Stimulated activated CD4-positive, alpha-beta T cell treated with anti-CD3 and anti-CD28 coated beads, Interleukin-2, amount 100 ng/mL, for 4 hours (primary cell): Measurements from ENCODE around the gene BMP2K.

Experiments used
- DNase-seq: peaks from one replicate; pipeline ENCODE4 v3.0.0-alpha.2; 2020; ENCODE audit warnings: low read depth

The BMP2K gene

GRCh38 chr4:78776079-78776728 is at the start of gene BMP2K:
TSS of gene BMP2K (plus strand) at chr4:78776350. CDS start at chr4:78776544, 194 bp downstream.
- peak; percentile 67 for DNase-seq

GRCh38 chr4:78726546-78726945 is 49.6 kb upstream of the BMP2K start:
- DNase-seq, result no peak

GRCh38 chr4:78732332-78733104 is 43.6 kb upstream of the BMP2K start:
- no peak for DNase-seq

- DNase-seq, result no peak
Measured at GRCh38 chr4:78734441-78735162, 41.5 kb upstream of the BMP2K start.

- DNase-seq, result no peak
Measured at GRCh38 chr4:78735697-78736096, 40.5 kb upstream of the BMP2K start.

- no peak for DNase-seq
Measured at GRCh38 chr4:78737035-78737434, 39.1 kb upstream of the BMP2K start.

GRCh38 chr4:78737973-78738372 is 38.2 kb upstream of the BMP2K start:
- DNase-seq, result no peak

GRCh38 chr4:78742300-78742699 is 33.9 kb upstream of the BMP2K start:
- DNase-seq, result no peak

- no peak for DNase-seq
Measured at GRCh38 chr4:78747475-78747922, 28.7 kb upstream of the BMP2K start.

GRCh38 chr4:78748381-78748780 is 27.8 kb upstream of the BMP2K start:
- DNase-seq, result no peak

GRCh38 chr4:78749258-78749971 is 26.7 kb upstream of the BMP2K start:
- no peak for DNase-seq

- no peak for DNase-seq
Measured at GRCh38 chr4:78749972-78750727, 26.0 kb upstream of the BMP2K start.

- DNase-seq, result no peak
Measured at GRCh38 chr4:78753091-78753490, 23.1 kb upstream of the BMP2K start.

- DNase-seq, result no peak
Measured at GRCh38 chr4:78754872-78755271, 21.3 kb upstream of the BMP2K start.

GRCh38 chr4:78756137-78756536 is 20.0 kb upstream of the BMP2K start:
- no peak for DNase-seq

GRCh38 chr4:78756776-78757175 is 19.4 kb upstream of the BMP2K start:
- no peak for DNase-seq

GRCh38 chr4:78757574-78757973 is 18.6 kb upstream of the BMP2K start:
- DNase-seq, result no peak

- no peak for DNase-seq
Measured at GRCh38 chr4:78758085-78758484, 18.1 kb upstream of the BMP2K start.

- DNase-seq, result no peak
Measured at GRCh38 chr4:78762529-78762928, 13.6 kb upstream of the BMP2K start.

GRCh38 chr4:78763251-78763650 is 12.9 kb upstream of the BMP2K start:
- DNase-seq, result no peak

GRCh38 chr4:78763763-78764387 is 12.3 kb upstream of the BMP2K start:
- no peak for DNase-seq
